ENCODE results near the gene ELMO1. TPM values are rescaled to one million over a fixed set of nuclear protein-coding genes. Genes with fewer than 3 reads are reported as not detected.

Gene ELMO1
- total RNA-seq, 1 donor from 2014 or later: 62.2 TPM

- DNase-seq (ENCODE audit: extremely low read depth, low read depth, low spot score): no peak
Measured at GRCh38 chr7:37040330-37040729, 408.3 kb downstream of the ELMO1 start.

GRCh38 chr7:37039131-37039749 is 409.4 kb downstream of the ELMO1 start:
- no peak for DNase-seq (ENCODE audit: extremely low read depth, low read depth, low spot score)

- no peak for DNase-seq (ENCODE audit: extremely low read depth, low read depth, low spot score)
Measured at GRCh38 chr7:37038706-37039105, 410.0 kb downstream of the ELMO1 start.

- no peak for DNase-seq (ENCODE audit: extremely low read depth, low read depth, low spot score)
Measured at GRCh38 chr7:37037286-37037685, 411.4 kb downstream of the ELMO1 start.

- no peak for DNase-seq (ENCODE audit: extremely low read depth, low read depth, low spot score)
Measured at GRCh38 chr7:37035631-37036030, 413.0 kb downstream of the ELMO1 start.

GRCh38 chr7:37033141-37033540 is 415.5 kb downstream of the ELMO1 start:
- DNase-seq (ENCODE audit: extremely low read depth, low read depth, low spot score): no peak

GRCh38 chr7:37032258-37032601 is 416.4 kb downstream of the ELMO1 start:
- no peak for DNase-seq (ENCODE audit: extremely low read depth, low read depth, low spot score)

GRCh38 chr7:37031571-37032257 is 416.9 kb downstream of the ELMO1 start:
- DNase-seq (ENCODE audit: extremely low read depth, low read depth, low spot score): peak; percentile 99

- no peak for DNase-seq (ENCODE audit: extremely low read depth, low read depth, low spot score)
Measured at GRCh38 chr7:37028909-37029440, 419.7 kb downstream of the ELMO1 start.

GRCh38 chr7:37027557-37028341 is 420.9 kb downstream of the ELMO1 start:
- no peak for DNase-seq (ENCODE audit: extremely low read depth, low read depth, low spot score)

- no peak for DNase-seq (ENCODE audit: extremely low read depth, low read depth, low spot score)
Measured at GRCh38 chr7:37027104-37027503, 421.6 kb downstream of the ELMO1 start.

- no peak for DNase-seq (ENCODE audit: extremely low read depth, low read depth, low spot score)
Measured at GRCh38 chr7:37018954-37019353, 429.7 kb downstream of the ELMO1 start.

GRCh38 chr7:37016064-37016878 is 432.4 kb downstream of the ELMO1 start:
- DNase-seq (ENCODE audit: extremely low read depth, low read depth, low spot score): no peak

- no peak for DNase-seq (ENCODE audit: extremely low read depth, low read depth, low spot score)
Measured at GRCh38 chr7:37015353-37016034, 433.2 kb downstream of the ELMO1 start.

- no peak for DNase-seq (ENCODE audit: extremely low read depth, low read depth, low spot score)
Measured at GRCh38 chr7:37013771-37014170, 434.9 kb downstream of the ELMO1 start.

- DNase-seq (ENCODE audit: extremely low read depth, low read depth, low spot score): no peak
Measured at GRCh38 chr7:37011151-37011890, 437.3 kb downstream of the ELMO1 start.

GRCh38 chr7:37009125-37009675 is 439.5 kb downstream of the ELMO1 start:
- DNase-seq (ENCODE audit: extremely low read depth, low read depth, low spot score): no peak

- no peak for DNase-seq (ENCODE audit: extremely low read depth, low read depth, low spot score)
Measured at GRCh38 chr7:37007691-37008090, 441.0 kb downstream of the ELMO1 start.

GRCh38 chr7:37007268-37007667 is 441.4 kb downstream of the ELMO1 start:
- no peak for DNase-seq (ENCODE audit: extremely low read depth, low read depth, low spot score)

Data from glomerular endothelial cell (primary cell).